SU-DHL-6 (cell line): ENCODE measurements around the gene STK4.

Source experiments
- H2AFZ ChIP-seq: fragments of 200-600 bp; sonication (generic); 2 replicates; pipeline ENCODE4 v1.6.1; 2014; ENCODE audit warnings: low read depth, mild to moderate bottlenecking, moderate library complexity, mixed read lengths, antibody characterized with exemption, low read length; ENCODE audit not compliant: severe bottlenecking
- H3F3A ChIP-seq: fragments of 200-600 bp; shearing (Covaris generic); 2 replicates; pipeline ENCODE4 v1.6.0; 2016; ENCODE audit warnings: antibody characterized with exemption, mild to moderate bottlenecking; ENCODE audit not compliant: insufficient read depth
- H3K27ac ChIP-seq: fragments of 200-600 bp; sonication (generic); 2 replicates; pipeline ENCODE4 v1.5.1; 2016; ENCODE audit warnings: low read depth, mild to moderate bottlenecking, low read length, moderate library complexity, mixed read lengths
- H3K27me3 ChIP-seq: fragments of 200-600 bp; sonication (generic), shearing (Covaris generic); 2 replicates; pipeline ENCODE4 v1.6.0; 2014; ENCODE audit warnings: mild to moderate bottlenecking, low read length
- H3K36me3 ChIP-seq: fragments of 200-600 bp; sonication (generic); 2 replicates; pipeline ENCODE4 v1.6.1; 2014; ENCODE audit warnings: mild to moderate bottlenecking, low read length, mixed read lengths
- H3K4me2 ChIP-seq: fragments of 300-600, 200-600 bp; shearing (Covaris generic), sonication (generic); 2 replicates; pipeline ENCODE4 v1.6.0; 2014; ENCODE audit warnings: low read length, low read depth, mild to moderate bottlenecking; ENCODE audit not compliant: poor library complexity, severe bottlenecking
- H3K4me3 ChIP-seq: fragments of 200-600 bp; sonication (generic); 2 replicates; pipeline ENCODE4 v1.5.1; 2014; ENCODE audit warnings: antibody characterized with exemption, low read length, mild to moderate bottlenecking, mixed read lengths; ENCODE audit not compliant: insufficient read depth, poor library complexity, severe bottlenecking
- H3K79me2 ChIP-seq: fragments of 200-600 bp; sonication (generic); 2 replicates; pipeline ENCODE4 v1.6.1; 2014; ENCODE audit warnings: mild to moderate bottlenecking, low read length, moderate library complexity; ENCODE audit not compliant: insufficient read depth
- H3K9ac ChIP-seq: fragments of 200-600 bp; sonication (generic); 2 replicates; pipeline ENCODE4 v1.7.0; 2014; ENCODE audit warnings: mild to moderate bottlenecking, low read length
- H3K9me2 ChIP-seq: fragments of 200-600 bp; sonication (generic); replicated peaks from 2 replicates; pipeline ENCODE4 v1.6.1; 2014; ENCODE audit warnings: low read length; ENCODE audit not compliant: insufficient read depth
- H3K9me3 ChIP-seq: fragments of 200-600 bp; sonication (generic); 2 replicates; pipeline ENCODE4 v1.6.1; 2014; ENCODE audit warnings: low read length, mixed read lengths; ENCODE audit not compliant: insufficient read depth
- H4K20me1 ChIP-seq: fragments of 200-600 bp; sonication (generic); 2 replicates; pipeline ENCODE4 v1.6.1; 2014; ENCODE audit warnings: low read depth, mild to moderate bottlenecking, antibody characterized with exemption, low read length, moderate library complexity, mixed read lengths
- CTCF ChIP-seq: fragments of 200-600 bp; sonication (generic); IDR thresholded peaks from one replicate; pipeline ENCODE4 v1.5.1; 2017; ENCODE audit warnings: antibody characterized with exemption, mild to moderate bottlenecking, low read length, moderate library complexity; ENCODE audit not compliant: insufficient read depth, poor library complexity, severe bottlenecking
- EZH2phosphoT487 ChIP-seq: fragments of 200-600 bp; sonication (generic), shearing (Covaris generic); conservative IDR thresholded peaks from 2 replicates; pipeline ENCODE4 v1.6.1; 2018; ENCODE audit warnings: mild to moderate bottlenecking, antibody characterized with exemption, low read length, moderate library complexity, mixed read lengths

The STK4 gene

DNA sequence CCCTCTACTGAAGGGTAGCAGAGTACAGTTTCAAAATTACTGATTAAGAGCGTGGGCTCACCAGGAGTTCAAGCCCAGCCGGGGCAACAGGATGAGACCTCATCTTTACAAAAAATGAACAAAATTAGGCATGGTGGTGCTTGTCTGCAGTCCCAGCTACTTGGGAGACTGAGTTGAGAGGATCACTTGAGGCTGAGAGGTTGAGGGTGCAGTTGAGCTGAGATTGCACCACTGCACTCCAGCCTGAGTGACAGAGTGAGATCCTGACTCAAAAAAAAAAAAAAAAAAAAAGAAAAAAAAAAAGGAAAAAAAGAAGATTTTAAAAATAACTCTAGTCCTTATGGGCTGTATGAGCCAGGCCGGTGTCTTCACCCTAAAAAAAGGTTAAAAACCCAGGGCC, 37.7 kb upstream of the STK4 start:
- H3K9ac ChIP-seq, result no peak overlapping the region
- TF ChIP-seq CTCF, result no peak
- TF ChIP-seq EZH2phosphoT487, result no peak
- H2AFZ ChIP-seq, result no peak overlapping the region
- H4K20me1 ChIP-seq, result no peaks in the 10 kb centered on the region
- H3K4me3 ChIP-seq, result no peak overlapping the region
- no peak overlapping the region for H3K4me2 ChIP-seq
- no peaks in the 10 kb centered on the region for H3K79me2 ChIP-seq
- H3F3A ChIP-seq, result no peaks in the 10 kb centered on the region
- no peak overlapping the region for H3K27ac ChIP-seq
- H3K9me2 ChIP-seq, result no peaks in the 10 kb centered on the region
- H3K27me3 ChIP-seq, result no peaks in the 10 kb centered on the region
- no peaks in the 10 kb centered on the region for H3K9me3 ChIP-seq
- H3K36me3 ChIP-seq, result no peaks in the 10 kb centered on the region

GRCh38 chr20:44930517-44931168, 35.7 kb upstream of the STK4 start:
- Histone ChIP-seq H3K4me2 (no peak overlapping the region), H2AFZ (no peak overlapping the region), H3K9me2 (no peaks in the 10 kb centered on the region), H3K27me3 (no peaks in the 10 kb centered on the region), H3K9ac (no peak overlapping the region), H3K36me3 (no peaks in the 10 kb centered on the region), H3K27ac (no peak overlapping the region), H3K79me2 (no peaks in the 10 kb centered on the region), H3F3A (no peaks in the 10 kb centered on the region), H4K20me1 (no peaks in the 10 kb centered on the region), H3K9me3 (no peaks in the 10 kb centered on the region), H3K4me3 (no peak overlapping the region)
- TF ChIP-seq EZH2phosphoT487, result no peak
- TF ChIP-seq CTCF, result no peak

GRCh38 chr20:44931911-44932310, 34.4 kb upstream of the STK4 start:
- Histone ChIP-seq H3K79me2 (no peaks in the 10 kb centered on the region), H3K9me3 (no peaks in the 10 kb centered on the region), H3K36me3 (no peaks in the 10 kb centered on the region), H3K27ac (no peak overlapping the region), H3K27me3 (no peaks in the 10 kb centered on the region), H4K20me1 (no peaks in the 10 kb centered on the region), H3K9me2 (no peaks in the 10 kb centered on the region), H3K4me2 (no peak overlapping the region), H2AFZ (no peak overlapping the region), H3K4me3 (no peak overlapping the region), H3F3A (no peaks in the 10 kb centered on the region), H3K9ac (no peak overlapping the region)
- TF ChIP-seq EZH2phosphoT487, result no peak
- TF ChIP-seq CTCF, result no peak
